Peyer's patch (tissue), 4 donors: ENCODE measurements around the gene RABGAP1.

Experiments
- POLR2A ChIP-seq, 2 donors: fragments of 450-650 bp; IDR thresholded peaks; one replicate each; pipeline ENCODE4 v1.5.1; 2017; ENCODE audit warnings: antibody characterized with exemption in 2 of 2, mild to moderate bottlenecking in 2 of 2, moderate library complexity in 2 of 2
- TF ChIP-seq, protein P1 (sequence below), 6 experiments: fragments of 450-650 bp in 4 of 6; fragments of 200-600 bp in 2 of 6; sonication (generic) in 1 of 6; IDR thresholded peaks; one replicate each; pipeline ENCODE4 v1.5.1; 2017 to 2019; ENCODE audit warnings: antibody characterized with exemption in 6 of 6, mild to moderate bottlenecking in 3 of 6, moderate library complexity in 1 of 6

DNA sequence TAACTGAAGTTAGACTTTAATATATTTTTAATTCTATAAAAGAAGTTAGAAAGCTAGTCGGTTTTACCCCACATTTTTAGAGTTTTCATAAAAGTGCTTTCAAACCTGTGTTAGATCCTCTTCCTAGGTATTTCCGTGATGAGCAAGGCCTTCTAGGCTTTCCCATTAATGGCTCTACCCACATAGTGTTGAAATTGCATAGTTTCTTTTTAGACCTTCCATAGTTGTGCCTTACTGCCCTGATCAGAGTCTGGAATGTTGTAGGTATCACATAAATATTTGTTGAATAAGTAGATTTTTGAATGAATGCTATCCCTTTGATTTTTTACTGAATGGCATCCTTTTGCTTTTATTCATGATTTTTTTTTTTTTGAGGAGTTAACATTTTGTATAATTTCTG lies 47.3 kb downstream of the RABGAP1 start:
- TF ChIP-seq, protein P1, sequence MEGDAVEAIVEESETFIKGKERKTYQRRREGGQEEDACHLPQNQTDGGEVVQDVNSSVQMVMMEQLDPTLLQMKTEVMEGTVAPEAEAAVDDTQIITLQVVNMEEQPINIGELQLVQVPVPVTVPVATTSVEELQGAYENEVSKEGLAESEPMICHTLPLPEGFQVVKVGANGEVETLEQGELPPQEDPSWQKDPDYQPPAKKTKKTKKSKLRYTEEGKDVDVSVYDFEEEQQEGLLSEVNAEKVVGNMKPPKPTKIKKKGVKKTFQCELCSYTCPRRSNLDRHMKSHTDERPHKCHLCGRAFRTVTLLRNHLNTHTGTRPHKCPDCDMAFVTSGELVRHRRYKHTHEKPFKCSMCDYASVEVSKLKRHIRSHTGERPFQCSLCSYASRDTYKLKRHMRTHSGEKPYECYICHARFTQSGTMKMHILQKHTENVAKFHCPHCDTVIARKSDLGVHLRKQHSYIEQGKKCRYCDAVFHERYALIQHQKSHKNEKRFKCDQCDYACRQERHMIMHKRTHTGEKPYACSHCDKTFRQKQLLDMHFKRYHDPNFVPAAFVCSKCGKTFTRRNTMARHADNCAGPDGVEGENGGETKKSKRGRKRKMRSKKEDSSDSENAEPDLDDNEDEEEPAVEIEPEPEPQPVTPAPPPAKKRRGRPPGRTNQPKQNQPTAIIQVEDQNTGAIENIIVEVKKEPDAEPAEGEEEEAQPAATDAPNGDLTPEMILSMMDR (IDR thresholded peaks at IDR 0.05) = no peak
- TF ChIP-seq POLR2A (IDR thresholded peaks at IDR 0.05) = no peak
